ENCODE results near the gene DPH2. TPM values are rescaled to one million over a fixed set of nuclear protein-coding genes. Genes with fewer than 3 reads are reported as not detected.

DPH2 gene
- total and polyA plus RNA-seq, 2 experiments from 2014 or later = 16.7 to 42.9 TPM

DNA sequence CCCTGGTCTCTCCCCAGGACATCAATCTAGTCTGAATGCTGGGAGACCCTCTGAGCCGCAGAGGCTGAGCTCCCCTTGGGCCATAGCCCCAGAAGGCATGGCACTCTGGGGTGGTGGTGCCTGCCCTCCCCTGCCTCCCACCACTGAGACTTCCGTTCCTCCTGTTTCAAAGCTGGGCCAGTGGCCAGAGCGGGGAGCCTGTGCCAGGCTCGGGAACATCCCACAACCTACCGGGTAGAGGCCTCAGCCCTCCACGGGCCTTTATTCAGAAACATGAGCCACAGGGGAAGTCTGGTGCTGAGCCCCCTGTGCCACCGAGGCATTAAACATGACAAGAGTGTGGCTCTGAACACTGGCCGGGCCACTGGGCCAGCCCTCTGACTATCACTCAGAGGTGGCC is 29.6 kb downstream of the DPH2 start:
- Histone ChIP-seq H3K27ac (no peak overlapping the region), H3K9me2 (ENCODE audit: insufficient read depth) (no peaks in the 10 kb centered on the region)
- in situ Hi-C loops (cut with MboI) = no loop called here

GRCh38 chr1:44000122-44000665 is 30.4 kb downstream of the DPH2 start:
- Histone ChIP-seq H3K4me3 (no peak overlapping the region), H2AFZ (no peak overlapping the region), H4K20me1 (ENCODE audit: insufficient read depth) (no peaks in the 10 kb centered on the region), H3K79me2 (ENCODE audit: insufficient read depth) (no peaks in the 10 kb centered on the region), H3K9ac (no peak overlapping the region), H3K9me3 (ENCODE audit: low read depth) (no peaks in the 10 kb centered on the region), H3K9me2 (ENCODE audit: insufficient read depth) (no peaks in the 10 kb centered on the region), H3K36me3 (ENCODE audit: low read depth) (peaks cover 3% of the 10 kb centered on the region; the same call in 1 of the 2 replicates), H3K4me1 (ENCODE audit: insufficient read depth) (no peaks in the 10 kb centered on the region), H3F3A (ENCODE audit: insufficient read depth) (no peaks in the 10 kb centered on the region), H3K4me2 (ENCODE audit: unreplicated experiment) (no peak overlapping the region), H3K27ac (no peak overlapping the region), H3K27me3 (replicated peaks; ENCODE audit: insufficient read depth) (no peaks in the 10 kb centered on the region)
- no peak for TF ChIP-seq EZH2phosphoT487 (IDR thresholded peaks at IDR 0.05; ENCODE audit: insufficient read depth, low read depth)
- no peak for TF ChIP-seq EZH2 (IDR thresholded peaks at IDR 0.05; ENCODE audit: insufficient read depth, poor library complexity, severe bottlenecking)
- in situ Hi-C loops (cut with MboI) = no loop called here
- DNase-seq = no peak
- WGBS, 2 experiments (ENCODE audit: low coverage in 1 of 2, low lambda C conversion rate in 2 of 2, missing lambda C conversion rate in 2 of 2) = 79% methylated on average over 8 of the region's 8 CpGs

More for the DNA sequence above, 29.6 kb downstream of the DPH2 start:
- H2AFZ ChIP-seq = no peak overlapping the region
- H3K36me3 ChIP-seq (ENCODE audit: low read depth) = peaks cover 3% of the 10 kb centered on the region; the same call in 1 of the 2 replicates
- TF ChIP-seq EZH2phosphoT487 (IDR thresholded peaks at IDR 0.05; ENCODE audit: insufficient read depth, low read depth) = no peak
- TF ChIP-seq EZH2 (IDR thresholded peaks at IDR 0.05; ENCODE audit: insufficient read depth, poor library complexity, severe bottlenecking) = no peak
- H3F3A ChIP-seq (ENCODE audit: insufficient read depth) = no peaks in the 10 kb centered on the region
- H3K4me2 ChIP-seq (ENCODE audit: unreplicated experiment) = no peak overlapping the region
- H3K4me1 ChIP-seq (ENCODE audit: insufficient read depth) = peaks cover 5% of the 10 kb centered on the region; the same call in 1 of the 2 replicates
- H4K20me1 ChIP-seq (ENCODE audit: insufficient read depth) = no peaks in the 10 kb centered on the region
- no peak for DNase-seq
- H3K9ac ChIP-seq = no peak overlapping the region
- no peaks in the 10 kb centered on the region for H3K9me3 ChIP-seq (ENCODE audit: low read depth)
- no peaks in the 10 kb centered on the region for H3K27me3 ChIP-seq (replicated peaks; ENCODE audit: insufficient read depth)
- no peak overlapping the region for H3K4me3 ChIP-seq
- H3K79me2 ChIP-seq (ENCODE audit: insufficient read depth) = no peaks in the 10 kb centered on the region
- WGBS, 2 experiments (ENCODE audit: low coverage in 1 of 2, low lambda C conversion rate in 2 of 2, missing lambda C conversion rate in 2 of 2) = 81 to 87% methylated on average over 8 of the region's 8 CpGs

DNA sequence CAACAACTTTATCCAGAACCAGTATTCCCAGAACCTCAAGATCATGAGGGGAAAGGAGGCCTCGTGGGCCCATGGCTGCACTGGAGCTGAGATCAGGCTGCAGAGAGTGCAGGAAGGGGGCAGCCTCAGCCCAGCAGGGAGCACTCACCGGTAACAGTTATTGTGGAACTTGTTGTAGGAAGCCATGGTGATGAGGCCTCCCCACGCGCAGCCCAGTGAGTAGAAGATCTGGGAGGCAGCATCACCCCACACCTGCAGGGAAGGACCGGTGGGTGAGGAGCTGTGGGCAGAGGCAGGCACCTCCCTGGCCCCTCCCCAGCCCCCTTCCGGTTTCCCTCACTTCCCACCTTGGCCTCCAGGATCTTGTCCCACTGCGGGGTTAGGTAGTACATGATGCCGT is 32.4 kb downstream of the DPH2 start:
- no peak overlapping the region for H3K9ac ChIP-seq
- no peak overlapping the region for H2AFZ ChIP-seq
- H3K36me3 ChIP-seq (ENCODE audit: low read depth) = peaks cover 3% of the 10 kb centered on the region; the same call in 1 of the 2 replicates
- in situ Hi-C loops (cut with MboI) = no loop called here
- no peaks in the 10 kb centered on the region for H3K9me2 ChIP-seq (ENCODE audit: insufficient read depth)
- no peaks in the 10 kb centered on the region for H4K20me1 ChIP-seq (ENCODE audit: insufficient read depth)
- H3K9me3 ChIP-seq (ENCODE audit: low read depth) = no peaks in the 10 kb centered on the region
- H3K4me3 ChIP-seq = no peak overlapping the region
- no peaks in the 10 kb centered on the region for H3K27me3 ChIP-seq (replicated peaks; ENCODE audit: insufficient read depth)
- H3K79me2 ChIP-seq (ENCODE audit: insufficient read depth) = no peaks in the 10 kb centered on the region
- TF ChIP-seq EZH2phosphoT487 (IDR thresholded peaks at IDR 0.05; ENCODE audit: insufficient read depth, low read depth) = no peak
- TF ChIP-seq EZH2 (IDR thresholded peaks at IDR 0.05; ENCODE audit: insufficient read depth, poor library complexity, severe bottlenecking) = no peak
- H3K27ac ChIP-seq = no peak overlapping the region
- WGBS, 2 experiments (ENCODE audit: low coverage in 1 of 2, low lambda C conversion rate in 2 of 2, missing lambda C conversion rate in 2 of 2) = 74 to 79% methylated on average over 7 to 8 of the region's 8 CpGs
- no peak overlapping the region for H3K4me2 ChIP-seq (ENCODE audit: unreplicated experiment)
- no peaks in the 10 kb centered on the region for H3F3A ChIP-seq (ENCODE audit: insufficient read depth)
- DNase-seq = no peak
- H3K4me1 ChIP-seq (ENCODE audit: insufficient read depth) = 0 out of 2 replicates have a peak, but pooled peaks cover 3% of the 10 kb centered on the region

- Histone ChIP-seq H3K4me3 (no peak overlapping the region), H3K36me3 (ENCODE audit: low read depth) (peaks cover 3% of the 10 kb centered on the region; the same call in 1 of the 2 replicates), H3K9ac (no peak overlapping the region), H3K79me2 (ENCODE audit: insufficient read depth) (no peaks in the 10 kb centered on the region), H3K9me2 (ENCODE audit: insufficient read depth) (no peaks in the 10 kb centered on the region), H3K4me1 (ENCODE audit: insufficient read depth) (0 out of 2 replicates have a peak, but pooled peaks cover 3% of the 10 kb centered on the region), H2AFZ (no peak overlapping the region), H4K20me1 (ENCODE audit: insufficient read depth) (no peaks in the 10 kb centered on the region), H3K4me2 (ENCODE audit: unreplicated experiment) (no peak overlapping the region), H3K27me3 (replicated peaks; ENCODE audit: insufficient read depth) (no peaks in the 10 kb centered on the region), H3K27ac (no peak overlapping the region), H3F3A (ENCODE audit: insufficient read depth) (no peaks in the 10 kb centered on the region), H3K9me3 (ENCODE audit: low read depth) (no peaks in the 10 kb centered on the region)
- WGBS, 2 experiments (ENCODE audit: low coverage in 1 of 2, low lambda C conversion rate in 2 of 2, missing lambda C conversion rate in 2 of 2) = 65 to 79% methylated on average over 7 to 14 of the region's 14 CpGs
- TF ChIP-seq EZH2phosphoT487 (IDR thresholded peaks at IDR 0.05; ENCODE audit: insufficient read depth, low read depth) (no peak), EZH2 (IDR thresholded peaks at IDR 0.05; ENCODE audit: insufficient read depth, poor library complexity, severe bottlenecking) (no peak)
- DNase-seq = no peak
- in situ Hi-C loops (cut with MboI) = no loop called here
Observed at GRCh38 chr1:44002606-44003157, 32.9 kb downstream of the DPH2 start.
